Measurements from ENCODE around the gene DCAF4L1.

GRCh38 chr4:41998019-41998418 lies 16.5 kb downstream of the DCAF4L1 start:
- TF ChIP-seq CTCF (IDR thresholded peaks at IDR 0.05) (no peak), POLR2A (IDR thresholded peaks at IDR 0.05) (no peak)
